Adrenal gland (tissue), 5 donors: ENCODE measurements around the gene ITPRIP.

Experiments
- CTCF ChIP-seq, 6 experiments: fragments of 450-650 bp in 4 of 6; fragments of 200-600 bp in 2 of 6; sonication (generic) in 1 of 6; IDR thresholded peaks; 1 replicate in 5 of 6; 2 replicates in 1 of 6; pipeline versions ENCODE4 v1.5.1 to v1.8.0; 2016 to 2021; ENCODE audit warnings: antibody characterized with exemption in 6 of 6, mild to moderate bottlenecking in 2 of 6, moderate library complexity in 1 of 6
- POLR2A ChIP-seq, 2 donors: fragments of 450-650 bp; IDR thresholded peaks; one replicate each; pipeline ENCODE4 v1.6.1; 2017; ENCODE audit warnings: antibody characterized with exemption in 2 of 2, mild to moderate bottlenecking in 2 of 2, moderate library complexity in 1 of 2
- donor health status: DM: no; HTN: no; CAD: no.

GRCh38 chr10:104274762-104275721 is 63.2 kb downstream of the ITPRIP start:
- TF ChIP-seq CTCF (IDR thresholded peaks at IDR 0.05) (peak; percentile 59 to 80 (median 76)), POLR2A (IDR thresholded peaks at IDR 0.05) (no peak)
